CD4-positive, CD25-positive, alpha-beta regulatory T cell (primary cell): ENCODE data around the gene TMEM132C. TPM values are rescaled to one million over a fixed set of nuclear protein-coding genes. Genes with fewer than 3 reads are reported as not detected.

Experiments used
- ATAC-seq, 2 donors: fragments of 150-1000 bp; cut with Tn5 transposase; one replicate each; pipeline ENCODE4 v1.10.0; 2021; ENCODE audit warnings: low read depth in 2 of 2, moderate number of reproducible peaks in 2 of 2, moderate library complexity in 1 of 2
- DNase-seq, 3 donors: peaks; one replicate each; pipeline versions ENCODE4 v3.0.0 to v3.0.0-alpha.2; 2012 to 2022; ENCODE audit warnings: mixed read lengths in 1 of 3
- H3K27ac ChIP-seq: one replicate; pipeline ENCODE4 v1.7.0; 2013; ENCODE audit warnings: mild to moderate bottlenecking, low read length; ENCODE audit not compliant: insufficient read depth, poor library complexity, severe bottlenecking
- H3K27me3 ChIP-seq: one replicate; pipeline ENCODE4 v1.7.0; 2013; ENCODE audit warnings: low read length; ENCODE audit not compliant: control insufficient read depth, insufficient read depth
- H3K36me3 ChIP-seq: one replicate; pipeline ENCODE4 v1.7.0; 2013; ENCODE audit warnings: mild to moderate bottlenecking, low read length, moderate library complexity; ENCODE audit not compliant: control insufficient read depth, insufficient read depth
- H3K4me1 ChIP-seq: 2 replicates; pipeline ENCODE4 v1.7.0; 2013; ENCODE audit warnings: mild to moderate bottlenecking, low read length; ENCODE audit not compliant: insufficient read depth, control insufficient read depth, poor library complexity, severe bottlenecking
- H3K4me3 ChIP-seq: one replicate; pipeline ENCODE4 v1.7.0; 2013; ENCODE audit warnings: low read depth, mild to moderate bottlenecking, low read length, moderate library complexity
- H3K9me3 ChIP-seq, 2 experiments: 1 replicate in 1 of 2; 2 replicates in 1 of 2; pipeline ENCODE4 v1.7.0; 2013; ENCODE audit warnings: low read length in 2 of 2, mild to moderate bottlenecking in 1 of 2, moderate library complexity in 1 of 2; ENCODE audit not compliant: control insufficient read depth in 2 of 2
- H3K27ac Mint-ChIP-seq, 3 donors: one replicate each; pipeline ENCODE4 v1.8.0; 2020 to 2022; ENCODE audit warnings: mild to moderate bottlenecking in 3 of 3, mixed read lengths in 3 of 3, moderate library complexity in 2 of 3
- H3K27me3 Mint-ChIP-seq: one replicate; pipeline ENCODE4 v1.8.0; 2022; ENCODE audit warnings: mild to moderate bottlenecking, mixed read lengths
- H3K36me3 Mint-ChIP-seq: one replicate; pipeline ENCODE4 v1.8.0; 2020; ENCODE audit warnings: mixed read lengths
- H3K4me1 Mint-ChIP-seq, 4 donors: one replicate each; pipeline ENCODE4 v1.8.0; 2020 to 2022; ENCODE audit warnings: mixed read lengths in 4 of 4, mild to moderate bottlenecking in 1 of 4
- H3K4me3 Mint-ChIP-seq, 4 donors: one replicate each; pipeline ENCODE4 v1.8.0; 2020 to 2022; ENCODE audit warnings: mild to moderate bottlenecking in 4 of 4, mixed read lengths in 4 of 4, moderate library complexity in 3 of 4
- H3K9me3 Mint-ChIP-seq, 7 donors: one replicate each; pipeline ENCODE4 v1.8.0; 2020 to 2022; ENCODE audit warnings: mixed read lengths in 7 of 7, mild to moderate bottlenecking in 3 of 7, moderate library complexity in 2 of 7
- polyA plus RNA-seq, 4 donors: library from polyadenylated mRNA; unstranded; fragments of 300-500 nt; fragmentation: Illumina TruSeq; gene quantifications; one replicate each; pipeline ENCODE4 v1.2.3, GENCODE V29; 2021
- total RNA-seq: library from RNA; stranded (reverse); gene quantifications from one replicate; pipeline ENCODE4 v1.2.3, GENCODE V29; 2022

Gene TMEM132C
- total and polyA plus RNA-seq, 5 donors from 2014 or later, result 0.06 TPM; not detected in 4

DNA sequence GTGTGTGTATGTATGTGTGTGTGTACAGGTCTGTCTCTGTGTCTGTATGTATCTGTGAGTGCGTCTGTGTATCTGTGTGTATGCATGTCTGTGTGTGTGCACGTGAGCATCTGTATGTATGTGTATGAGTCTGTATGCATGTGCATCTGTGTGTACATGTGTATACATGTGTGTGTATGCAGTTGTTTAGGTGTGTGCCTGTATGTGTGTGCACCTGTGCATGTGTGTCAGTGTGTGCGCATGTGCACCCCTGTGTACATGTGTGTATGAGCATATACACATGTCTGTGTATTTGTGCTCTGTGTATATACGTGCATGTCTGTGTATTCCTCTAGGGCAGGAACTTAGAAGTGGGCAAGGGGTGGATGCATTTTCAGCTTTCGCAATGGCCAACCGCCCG is 116.0 kb downstream of the TMEM132C start:
- Histone ChIP-seq H3K27me3 (no peaks in the 10 kb centered on the region), H3K4me3 (no peak overlapping the region), H3K36me3 (no peaks in the 10 kb centered on the region), H3K4me1 (no peaks in the 10 kb centered on the region), H3K27ac (no peak overlapping the region), H3K9me3 (no peaks in the 10 kb centered on the region)
- Mint-ChIP-seq H3K4me3 (no peak overlapping the region), H3K27ac (no peak overlapping the region), H3K27me3 (peaks cover 5% of the 10 kb centered on the region), H3K9me3 (peaks cover 0 to 4% (median 3%) of the 10 kb centered on the region in 7 donors), H3K36me3 (no peaks in the 10 kb centered on the region), H3K4me1 (no peaks in the 10 kb centered on the region)
- ATAC-seq (no peak), DNase-seq (no peak)

DNA sequence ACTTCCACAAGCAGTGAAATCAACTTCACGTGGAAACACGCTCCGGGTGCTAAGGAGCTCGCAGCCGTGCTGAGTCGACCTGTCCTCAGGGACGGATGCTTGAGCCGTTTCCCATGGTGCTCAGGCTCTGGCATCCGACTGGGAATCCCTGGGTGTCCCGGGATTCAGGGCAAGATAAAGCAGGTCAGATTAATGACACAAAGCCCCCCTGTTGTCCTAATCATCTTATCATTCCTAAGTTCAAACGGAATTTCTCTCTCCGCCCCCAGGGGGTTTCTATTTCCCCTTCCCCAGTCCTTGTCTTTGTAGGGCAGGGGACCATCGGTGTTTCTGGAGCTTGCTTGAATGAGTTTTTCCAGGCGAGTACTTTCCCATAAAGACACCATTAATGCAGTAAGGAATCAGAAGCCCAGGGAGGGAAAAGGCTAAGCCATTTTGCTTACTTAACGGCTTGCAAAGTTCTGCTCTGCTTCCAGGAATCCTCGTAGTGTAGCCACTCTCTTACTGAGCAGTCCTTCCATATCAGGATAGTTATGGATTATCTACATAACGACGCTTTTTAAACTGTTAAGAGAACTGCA is 116.5 kb downstream of the TMEM132C start:
- Histone ChIP-seq H3K4me1 (no peaks in the 10 kb centered on the region), H3K9me3 (no peaks in the 10 kb centered on the region), H3K4me3 (no peak overlapping the region), H3K27me3 (no peaks in the 10 kb centered on the region), H3K27ac (no peak overlapping the region), H3K36me3 (no peaks in the 10 kb centered on the region)
- Mint-ChIP-seq H3K4me3 (no peak overlapping the region), H3K36me3 (no peaks in the 10 kb centered on the region), H3K9me3 (peaks cover 0 to 6% (median 3%) of the 10 kb centered on the region in 7 donors), H3K27me3 (peaks cover 5% of the 10 kb centered on the region), H3K27ac (no peak overlapping the region), H3K4me1 (no peaks in the 10 kb centered on the region)
- DNase-seq (no peak), ATAC-seq (no peak)

DNA sequence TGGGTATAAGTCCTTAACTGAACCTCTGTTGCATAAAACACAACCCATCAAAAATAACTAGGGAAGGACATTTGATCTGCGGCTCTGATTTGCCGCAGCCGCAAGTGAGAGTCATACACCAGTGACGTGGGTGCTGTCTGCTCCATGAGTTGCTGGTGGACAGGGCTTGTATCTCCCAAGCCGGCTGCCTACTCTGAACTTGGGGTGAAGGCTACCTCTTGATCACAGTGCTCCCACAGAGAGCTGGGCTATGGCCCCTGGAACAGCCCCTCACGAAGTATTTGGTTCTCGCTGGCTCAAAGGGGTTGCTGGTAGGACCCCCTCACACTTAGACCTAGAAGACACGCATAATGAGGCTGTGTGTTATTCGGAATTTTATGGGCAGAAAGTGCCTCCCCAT is 118.8 kb downstream of the TMEM132C start:
- Histone ChIP-seq H3K27ac (no peak overlapping the region), H3K36me3 (no peaks in the 10 kb centered on the region), H3K4me3 (no peak overlapping the region), H3K4me1 (no peaks in the 10 kb centered on the region), H3K27me3 (no peaks in the 10 kb centered on the region), H3K9me3 (no peaks in the 10 kb centered on the region)
- H3K4me3 Mint-ChIP-seq, result no peak overlapping the region
- H3K27me3 Mint-ChIP-seq, result peaks cover 5% of the 10 kb centered on the region
- H3K4me1 Mint-ChIP-seq, result no peaks in the 10 kb centered on the region
- DNase-seq (no peak), ATAC-seq (no peak)
- H3K36me3 Mint-ChIP-seq, result no peaks in the 10 kb centered on the region
- H3K27ac Mint-ChIP-seq, result no peak overlapping the region
- peaks cover 0 to 4% (median 2%) of the 10 kb centered on the region in 7 donors for H3K9me3 Mint-ChIP-seq

DNA sequence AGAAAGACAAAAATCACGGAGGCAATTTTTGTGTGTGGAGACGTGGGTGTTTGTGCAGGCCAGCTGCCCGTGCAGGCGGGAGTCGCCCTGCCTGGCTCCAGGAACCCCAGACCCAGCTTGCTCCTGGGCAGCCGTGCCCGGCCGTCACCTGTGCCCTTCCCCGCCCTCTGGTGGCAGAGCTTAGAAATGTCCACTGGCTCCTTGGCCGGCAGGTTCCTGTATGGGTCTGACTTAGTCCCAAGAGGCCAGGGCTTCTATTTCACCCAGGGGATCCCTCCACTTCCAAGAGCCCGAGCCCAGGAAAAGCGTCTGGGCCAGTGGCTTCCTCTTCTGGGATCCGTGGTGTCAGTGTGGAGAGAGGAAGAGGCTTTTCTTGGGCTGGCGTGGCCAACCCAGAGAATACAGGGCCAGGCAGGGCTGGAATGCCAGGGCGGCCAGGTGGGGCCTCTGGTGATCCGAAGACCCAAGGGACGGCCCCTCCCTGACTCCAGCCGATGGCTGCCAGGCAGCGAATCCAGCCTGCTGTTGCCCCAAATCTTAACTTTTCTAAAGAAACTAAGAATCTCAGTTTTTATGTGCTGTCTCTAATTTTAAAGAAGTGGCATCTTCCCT is 120.9 kb downstream of the TMEM132C start:
- Mint-ChIP-seq H3K36me3 (no peaks in the 10 kb centered on the region), H3K27me3 (peaks cover 5% of the 10 kb centered on the region), H3K4me1 (no peaks in the 10 kb centered on the region), H3K4me3 (no peak overlapping the region), H3K9me3 (peaks cover 0 to 8% (median 0%) of the 10 kb centered on the region in 7 donors), H3K27ac (no peak overlapping the region)
- H3K4me1 ChIP-seq, result no peaks in the 10 kb centered on the region
- H3K27me3 ChIP-seq, result no peaks in the 10 kb centered on the region
- ATAC-seq, result no peak
- no peak overlapping the region for H3K27ac ChIP-seq
- DNase-seq, result peak in 1 of 3 donors; percentile 2
- no peaks in the 10 kb centered on the region for H3K36me3 ChIP-seq
- H3K4me3 ChIP-seq, result no peak overlapping the region
- no peaks in the 10 kb centered on the region for H3K9me3 ChIP-seq

DNA sequence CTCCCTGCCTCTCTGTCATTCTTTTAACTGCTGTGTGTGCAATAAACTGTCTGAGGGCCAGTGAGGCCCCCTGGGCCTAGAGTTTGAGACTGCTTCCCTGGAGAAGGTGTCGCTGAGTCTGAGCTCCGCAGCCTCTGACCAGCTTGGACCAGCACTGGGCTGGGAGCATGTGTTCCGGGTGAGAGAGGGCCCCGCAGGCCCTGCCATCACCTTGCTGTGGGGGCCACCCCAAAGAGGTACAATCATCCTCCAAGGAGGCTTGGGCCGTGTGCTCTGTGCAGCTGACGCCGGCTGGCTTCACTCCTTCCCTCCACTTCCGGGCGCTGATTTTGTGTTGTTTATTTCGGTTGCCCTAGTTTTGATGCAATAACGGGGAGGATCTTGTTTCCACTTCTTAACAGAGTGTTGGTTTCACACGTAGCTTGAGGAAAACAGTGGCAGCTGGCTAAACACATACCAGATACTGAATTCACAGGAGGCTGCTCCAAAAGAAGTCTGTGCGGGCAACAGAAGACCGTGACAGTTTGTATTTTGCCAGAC is 121.6 kb downstream of the TMEM132C start:
- no peaks in the 10 kb centered on the region for H3K4me1 ChIP-seq
- no peaks in the 10 kb centered on the region for H3K36me3 ChIP-seq
- peaks cover 5% of the 10 kb centered on the region for H3K27me3 Mint-ChIP-seq
- H3K36me3 Mint-ChIP-seq, result no peaks in the 10 kb centered on the region
- no peaks in the 10 kb centered on the region for H3K4me1 Mint-ChIP-seq
- no peak for ATAC-seq
- H3K9me3 Mint-ChIP-seq, result peaks cover 0 to 13% (median 1%) of the 10 kb centered on the region in 7 donors
- H3K4me3 ChIP-seq, result no peak overlapping the region
- H3K9me3 ChIP-seq, result no peaks in the 10 kb centered on the region
- DNase-seq, result no peak
- H3K27ac ChIP-seq, result no peak overlapping the region
- H3K27ac Mint-ChIP-seq, result no peak overlapping the region
- no peak overlapping the region for H3K4me3 Mint-ChIP-seq
- no peaks in the 10 kb centered on the region for H3K27me3 ChIP-seq

DNA sequence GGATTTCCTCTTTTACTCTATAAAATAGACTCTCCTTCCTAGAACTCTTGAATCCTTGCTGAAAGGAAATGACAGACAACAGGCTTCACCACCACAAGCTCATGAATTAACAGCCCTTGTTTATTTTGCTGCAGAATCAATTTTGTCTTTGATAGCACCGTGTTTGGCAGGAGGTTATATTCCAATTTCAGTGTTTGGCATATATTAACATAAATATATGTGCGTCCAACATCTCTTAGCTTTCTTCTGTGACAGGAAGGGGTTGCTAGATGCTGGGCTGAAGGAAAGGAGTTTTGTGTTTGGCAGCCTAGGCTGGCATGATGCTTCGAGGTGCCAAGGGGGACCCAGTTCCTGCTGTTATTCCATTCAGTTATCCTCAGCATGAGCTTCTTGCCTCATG is 126.4 kb downstream of the TMEM132C start:
- DNase-seq, result no peak

DNA sequence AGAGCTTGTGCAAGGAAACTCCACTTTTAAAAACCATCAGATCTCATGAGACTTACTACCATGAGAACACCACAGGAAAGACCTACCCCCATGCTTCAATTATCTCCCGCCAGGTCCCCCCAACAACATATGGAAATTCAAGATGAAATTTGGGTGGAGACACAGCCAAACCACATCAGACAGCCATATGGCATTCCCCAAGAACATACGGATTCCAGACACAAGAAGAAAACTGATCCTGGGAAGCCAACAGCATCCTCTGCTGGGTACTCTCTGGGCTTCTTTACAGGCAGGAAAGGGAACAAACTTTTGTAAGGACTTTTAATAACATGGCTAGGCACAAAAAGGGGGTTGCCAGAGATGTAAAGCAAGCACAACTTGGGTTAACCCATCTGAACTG is 127.2 kb downstream of the TMEM132C start:
- H3K36me3 ChIP-seq, result no peaks in the 10 kb centered on the region
- H3K27ac Mint-ChIP-seq, result no peak overlapping the region
- H3K9me3 Mint-ChIP-seq, result peaks cover 0 to 11% (median 0%) of the 10 kb centered on the region in 7 donors
- no peaks in the 10 kb centered on the region for H3K4me1 ChIP-seq
- H3K4me3 ChIP-seq, result no peak overlapping the region
- H3K27me3 Mint-ChIP-seq, result no peaks in the 10 kb centered on the region
- ATAC-seq (no peak), DNase-seq (no peak)
- H3K27ac ChIP-seq, result no peak overlapping the region
- no peaks in the 10 kb centered on the region for H3K4me1 Mint-ChIP-seq
- H3K9me3 ChIP-seq, result no peaks in the 10 kb centered on the region
- H3K36me3 Mint-ChIP-seq, result no peaks in the 10 kb centered on the region
- no peak overlapping the region for H3K4me3 Mint-ChIP-seq
- no peaks in the 10 kb centered on the region for H3K27me3 ChIP-seq

More for the DNA sequence above, 126.4 kb downstream of the TMEM132C start:
- Histone ChIP-seq H3K9me3 (no peaks in the 10 kb centered on the region), H3K27me3 (no peaks in the 10 kb centered on the region), H3K4me1 (no peaks in the 10 kb centered on the region), H3K36me3 (no peaks in the 10 kb centered on the region), H3K27ac (no peak overlapping the region), H3K4me3 (no peak overlapping the region)
- no peak for ATAC-seq
- Mint-ChIP-seq H3K27me3 (no peaks in the 10 kb centered on the region), H3K36me3 (no peaks in the 10 kb centered on the region), H3K27ac (no peak overlapping the region), H3K4me1 (no peaks in the 10 kb centered on the region), H3K4me3 (no peak overlapping the region), H3K9me3 (peaks cover 0 to 13% (median 2%) of the 10 kb centered on the region in 7 donors)

DNA sequence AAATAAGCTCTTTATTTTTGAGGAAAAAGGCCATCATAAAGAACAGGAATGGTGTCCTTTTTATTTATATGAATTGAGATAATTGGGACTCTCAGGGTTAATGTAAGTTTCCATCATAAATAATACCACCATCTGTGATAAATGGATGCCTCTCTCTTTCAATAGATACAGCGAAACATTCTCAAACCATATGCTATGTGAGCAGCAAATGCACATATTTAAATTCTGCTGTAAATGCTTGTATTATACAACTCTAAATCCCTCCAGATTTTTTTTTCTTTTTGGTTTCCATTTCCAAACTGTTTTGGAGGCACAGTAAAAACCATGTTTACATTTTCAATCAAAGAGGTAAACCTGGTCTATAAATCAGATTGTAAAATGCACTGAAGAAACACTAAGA is 132.3 kb downstream of the TMEM132C start:
- Mint-ChIP-seq H3K4me3 (no peak overlapping the region), H3K27me3 (peaks cover 5% of the 10 kb centered on the region), H3K9me3 (peaks cover 0 to 3% (median 0%) of the 10 kb centered on the region in 7 donors), H3K36me3 (no peaks in the 10 kb centered on the region), H3K27ac (no peak overlapping the region), H3K4me1 (no peaks in the 10 kb centered on the region)
- H3K9me3 ChIP-seq, result no peaks in the 10 kb centered on the region
- no peaks in the 10 kb centered on the region for H3K4me1 ChIP-seq
- H3K27me3 ChIP-seq, result no peaks in the 10 kb centered on the region
- ATAC-seq, result no peak
- H3K4me3 ChIP-seq, result no peak overlapping the region
- no peaks in the 10 kb centered on the region for H3K36me3 ChIP-seq
- H3K27ac ChIP-seq, result no peak overlapping the region
- no peak for DNase-seq
